IPS DF 4.7 (cell line): Measurements from ENCODE around the gene C11orf24.
"Not testable (repeated sequence)": the region's sequence is repeated elsewhere in the genome, so short reads cannot be mapped to it uniquely, and the experiment has no call there.

Source experiments
- DNase-seq: peaks from one replicate; pipeline ENCODE4 v3.0.0-alpha.2; 2013; ENCODE audit warnings: low spot score; ENCODE audit errors: extremely low read depth

C11orf24 gene

DNA sequence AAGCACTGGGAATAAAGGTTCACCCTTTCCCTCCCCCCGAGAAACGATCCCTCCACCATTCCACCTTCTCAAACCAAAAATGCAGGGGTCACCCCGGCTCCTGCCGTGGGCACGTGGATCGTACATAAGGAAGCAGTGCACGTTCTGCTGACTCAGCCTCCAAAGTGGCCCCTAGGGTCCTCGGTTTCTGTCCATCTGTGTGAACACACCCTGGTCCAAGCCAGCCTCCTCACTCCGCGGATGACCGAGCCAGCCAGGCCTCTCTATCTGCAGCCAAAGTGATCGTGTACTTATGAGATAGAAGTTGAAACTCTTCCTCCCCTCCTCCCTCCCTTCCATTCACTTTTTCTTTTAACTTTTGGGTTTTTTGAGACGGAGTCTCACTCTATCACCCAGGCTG lies 16.2 kb downstream of the C11orf24 start:
- no peak for DNase-seq

DNA sequence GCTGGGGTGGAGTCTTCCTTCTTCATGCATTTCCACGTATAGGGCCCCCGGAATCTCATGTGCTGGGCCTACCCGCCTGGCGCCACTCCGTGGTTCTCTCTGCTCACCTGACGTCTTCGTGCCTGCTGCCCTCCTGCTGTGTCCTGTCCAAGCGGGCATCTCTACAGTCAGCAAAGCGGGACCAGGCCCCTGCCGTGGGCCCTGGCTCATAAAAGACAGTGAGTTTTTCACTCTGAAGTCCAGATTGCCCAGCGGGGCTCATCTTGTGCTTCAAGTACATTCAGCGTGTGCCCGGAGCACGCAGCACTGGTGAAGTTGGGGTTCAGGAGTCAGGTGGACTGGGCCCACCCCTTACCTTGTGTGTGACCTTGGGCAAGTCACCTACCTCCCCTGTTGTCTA lies 17.4 kb downstream of the C11orf24 start:
- no peak for DNase-seq

DNA sequence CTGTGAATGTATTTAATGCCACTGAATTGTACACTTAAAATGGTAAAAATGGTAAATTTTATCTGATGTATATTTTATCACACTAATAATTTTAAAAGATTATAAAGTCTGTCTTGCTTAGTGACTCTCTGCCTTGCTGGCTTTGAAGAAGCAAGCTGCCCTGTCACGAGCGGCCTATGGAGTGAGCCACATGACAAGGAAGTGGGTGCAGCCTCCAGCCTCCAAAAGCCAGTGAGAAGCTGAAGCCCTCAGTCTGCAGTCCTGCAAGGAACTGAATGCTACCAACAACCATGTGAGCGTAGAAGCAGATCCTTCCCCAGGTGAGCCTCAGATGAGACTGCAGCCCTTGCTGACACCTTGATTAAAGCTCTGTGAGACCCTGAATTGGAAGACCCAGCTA lies 20.0 kb downstream of the C11orf24 start:
- DNase-seq: no peak

DNA sequence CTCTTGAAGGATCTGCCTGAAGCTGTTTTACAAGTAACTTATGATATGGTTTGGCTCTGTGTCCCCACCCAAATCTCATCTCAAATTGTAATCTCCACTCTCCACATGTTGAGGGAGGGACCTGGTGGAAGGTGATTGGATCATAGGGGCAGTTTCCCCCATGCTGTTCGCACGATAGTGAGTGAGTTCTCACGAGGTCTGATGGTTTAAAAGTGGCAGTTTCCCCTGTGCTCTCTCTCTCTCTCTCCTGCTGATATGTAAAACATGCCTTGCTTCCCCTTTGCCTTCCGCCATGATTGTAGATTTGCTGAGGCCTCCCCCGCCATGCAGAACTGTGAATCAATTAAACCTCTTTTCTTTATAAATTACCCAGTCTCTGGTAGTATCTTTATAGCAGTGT lies 26.9 kb downstream of the C11orf24 start:
- DNase-seq: not testable (repeated sequence)

DNA sequence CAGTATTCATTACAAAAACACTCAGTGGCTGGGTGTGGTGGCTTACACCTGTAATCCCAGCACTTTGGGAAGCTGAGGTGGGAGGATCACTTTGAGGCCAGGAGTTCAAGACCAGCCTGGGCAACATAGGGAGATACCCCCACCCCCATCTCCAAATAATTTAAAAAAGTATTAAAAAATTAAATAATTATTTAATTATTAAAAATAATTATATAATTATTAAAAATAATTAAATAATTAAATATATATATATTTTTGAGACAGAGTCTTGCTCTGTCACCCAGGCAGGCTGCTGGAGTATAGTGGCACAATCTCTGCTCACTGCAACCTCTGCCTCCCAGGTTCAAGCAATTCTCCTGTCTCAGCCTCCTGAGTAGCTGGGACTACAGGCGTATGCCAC lies 27.9 kb downstream of the C11orf24 start:
- DNase-seq: not testable (repeated sequence)

DNA sequence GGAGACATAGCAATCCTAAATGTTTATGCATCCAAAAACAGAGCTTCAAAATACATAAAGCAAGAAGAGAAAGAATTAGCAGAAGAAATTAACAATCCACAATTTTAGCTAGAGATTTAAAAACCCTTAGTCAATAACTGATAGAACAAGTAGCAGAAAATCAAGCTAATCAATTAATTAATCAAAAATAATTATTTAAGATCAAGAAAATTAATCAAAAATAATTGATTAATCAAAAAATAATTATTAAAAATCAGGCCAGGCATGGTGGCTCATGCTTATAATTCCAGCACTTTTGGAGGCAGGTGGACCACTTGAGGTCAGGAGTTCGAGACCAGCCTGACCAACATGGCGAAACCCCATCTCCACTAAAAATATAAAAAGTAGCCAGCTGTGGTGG lies 29.2 kb downstream of the C11orf24 start:
- no peak for DNase-seq

DNA sequence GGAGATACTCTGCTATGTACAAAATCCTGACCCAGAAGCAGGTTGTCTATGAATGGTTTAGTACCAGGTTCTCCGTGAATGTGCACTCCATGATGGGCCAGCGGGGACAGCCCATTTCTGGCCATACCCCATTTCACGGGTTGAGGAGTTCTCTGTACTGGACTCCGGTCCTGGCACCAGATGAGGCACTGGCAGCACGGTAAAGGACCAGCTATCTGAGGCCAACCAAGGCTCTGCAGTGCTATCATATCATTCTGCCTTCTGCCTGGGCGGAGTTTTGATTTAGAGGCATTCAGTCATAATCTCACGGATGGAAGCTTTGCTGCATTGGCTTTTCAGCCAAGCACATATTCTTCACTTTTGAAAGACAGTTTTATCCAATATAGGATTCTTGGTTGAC lies 40.2 kb downstream of the C11orf24 start:
- no peak for DNase-seq

DNA sequence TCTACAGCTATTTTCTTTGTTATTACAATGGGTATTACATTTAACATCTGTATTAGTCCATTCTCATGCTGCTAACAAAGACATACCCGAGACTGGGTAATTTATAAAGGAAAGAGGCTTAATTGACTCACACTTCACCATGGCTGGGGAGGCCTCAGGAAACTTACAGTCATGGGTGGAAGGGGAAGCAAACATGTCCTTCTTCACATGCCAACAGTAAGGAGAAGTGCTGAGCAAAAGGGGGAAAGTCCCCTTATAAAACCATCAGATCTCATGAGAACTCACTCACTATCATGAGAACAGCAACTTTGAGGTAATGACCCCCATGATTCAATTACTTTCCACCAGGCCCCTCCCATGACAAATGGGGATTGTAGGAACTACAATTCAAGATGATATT lies 42.2 kb downstream of the C11orf24 start:
- no peak for DNase-seq

DNA sequence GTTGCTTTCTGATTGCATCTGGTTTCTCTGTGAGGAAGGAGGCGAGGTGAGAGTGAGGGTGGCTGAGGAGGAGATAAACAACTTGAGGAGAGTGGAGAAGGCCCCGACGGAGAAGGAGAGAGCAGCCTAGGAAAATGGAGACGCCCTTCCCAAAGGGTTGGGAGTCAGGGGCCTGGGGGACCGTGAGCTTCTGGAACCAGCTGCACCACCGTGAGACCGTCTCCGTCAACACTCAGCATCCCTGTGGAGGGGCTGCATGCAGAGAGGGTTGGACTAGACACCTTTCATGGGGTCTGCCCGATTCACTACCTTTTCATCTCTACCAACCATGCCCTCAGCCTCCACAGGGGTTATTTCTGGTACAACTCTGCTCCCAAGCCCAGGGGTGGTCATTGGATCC lies 45.4 kb downstream of the C11orf24 start:
- DNase-seq: no peak

DNA sequence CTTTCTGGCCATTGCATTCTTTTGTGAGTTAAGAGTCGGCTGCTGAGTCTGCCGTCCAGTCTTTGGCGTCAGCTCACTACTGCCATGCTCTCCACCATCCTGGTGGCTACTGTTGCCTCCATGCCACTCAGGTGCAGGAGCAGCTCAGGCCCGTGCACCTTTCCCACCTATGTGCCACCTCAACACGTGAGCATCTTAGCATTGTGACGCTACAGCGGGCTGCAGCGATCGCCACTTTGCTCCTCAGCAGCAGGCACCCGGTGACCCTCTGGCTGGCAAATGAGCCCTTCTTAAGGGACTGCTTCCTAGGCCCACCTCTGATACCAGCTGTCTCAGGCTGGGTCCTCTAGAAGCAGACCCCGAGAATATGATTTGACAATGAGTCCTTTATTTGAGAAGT lies 47.2 kb downstream of the C11orf24 start:
- DNase-seq: no peak

DNA sequence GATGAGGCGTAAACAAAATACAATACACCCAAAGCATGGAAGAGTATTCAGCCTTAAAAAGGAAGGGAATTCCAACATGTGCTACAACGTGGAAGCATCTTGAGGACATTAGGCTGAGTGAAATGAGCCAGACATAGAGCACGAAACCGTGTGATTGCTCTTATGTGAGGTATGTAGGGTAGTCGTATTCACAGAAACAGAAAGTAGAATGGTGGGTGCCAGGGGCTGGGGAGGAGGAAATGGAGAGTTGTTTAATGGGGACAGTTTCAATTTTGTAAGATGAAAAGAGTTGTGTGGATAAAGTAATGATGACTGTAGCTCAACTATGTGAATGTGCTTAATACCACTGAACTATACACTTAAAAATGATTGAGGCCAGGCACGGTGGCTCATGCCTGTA lies 48.5 kb downstream of the C11orf24 start:
- DNase-seq: no peak

DNA sequence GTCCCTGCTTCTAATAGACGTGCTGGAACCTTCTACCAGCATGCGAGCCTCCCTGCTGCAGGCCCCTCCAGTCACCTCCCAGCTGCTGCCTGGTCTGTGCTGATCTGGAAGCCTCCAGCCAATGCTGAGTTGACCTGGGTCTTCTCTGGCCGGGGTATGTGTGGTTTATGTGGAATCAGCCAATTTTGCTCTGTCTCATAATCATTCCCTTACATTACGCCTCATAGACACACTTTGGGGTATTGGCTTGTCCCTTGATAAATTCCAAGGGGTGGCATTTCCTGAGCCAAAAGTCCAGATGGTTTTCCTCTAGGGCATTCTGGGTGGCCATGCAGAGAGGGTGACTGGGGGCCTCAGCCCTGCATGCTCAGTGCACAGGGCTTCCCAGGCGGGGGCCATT lies 50.4 kb downstream of the C11orf24 start:
- DNase-seq: no peak

DNA sequence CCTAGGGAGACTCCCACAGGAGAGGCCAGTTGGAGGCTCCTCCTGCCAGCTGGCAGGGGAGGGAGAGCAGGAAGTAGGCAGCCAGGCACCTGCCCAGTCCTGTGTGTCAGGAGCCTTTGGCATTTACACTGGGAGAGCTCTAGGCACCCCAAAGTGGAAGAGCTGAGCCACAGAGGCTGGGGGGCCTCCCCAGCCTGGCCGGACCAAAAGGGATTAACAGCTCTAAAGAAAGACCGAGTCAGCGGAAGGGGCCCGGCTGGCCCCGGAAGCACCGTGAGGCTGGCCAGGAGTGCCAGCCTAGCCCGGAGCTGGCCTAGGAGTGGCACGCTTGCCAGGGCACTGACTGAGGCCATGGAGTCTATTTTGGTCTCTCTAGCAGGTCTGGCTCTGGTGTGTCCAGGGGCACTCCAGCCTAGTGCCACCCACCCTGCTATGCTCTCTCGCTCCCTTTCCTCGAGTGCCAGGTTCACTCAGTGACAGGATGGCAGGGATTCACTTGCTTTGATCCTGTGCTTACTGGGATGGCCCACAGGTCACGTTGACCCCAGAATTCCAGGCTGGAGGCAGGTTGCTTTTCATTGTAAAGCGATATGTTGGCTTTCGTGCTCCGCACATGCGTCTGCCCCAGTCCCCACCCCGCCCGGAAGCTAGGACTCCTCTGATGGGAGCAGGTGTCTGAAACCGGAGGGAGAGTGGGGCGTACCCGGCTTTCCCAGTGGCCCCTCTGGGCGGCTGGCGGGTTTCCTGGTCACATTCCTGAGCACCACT lies 55.4 kb downstream of the C11orf24 start:
- no peak for DNase-seq

DNA sequence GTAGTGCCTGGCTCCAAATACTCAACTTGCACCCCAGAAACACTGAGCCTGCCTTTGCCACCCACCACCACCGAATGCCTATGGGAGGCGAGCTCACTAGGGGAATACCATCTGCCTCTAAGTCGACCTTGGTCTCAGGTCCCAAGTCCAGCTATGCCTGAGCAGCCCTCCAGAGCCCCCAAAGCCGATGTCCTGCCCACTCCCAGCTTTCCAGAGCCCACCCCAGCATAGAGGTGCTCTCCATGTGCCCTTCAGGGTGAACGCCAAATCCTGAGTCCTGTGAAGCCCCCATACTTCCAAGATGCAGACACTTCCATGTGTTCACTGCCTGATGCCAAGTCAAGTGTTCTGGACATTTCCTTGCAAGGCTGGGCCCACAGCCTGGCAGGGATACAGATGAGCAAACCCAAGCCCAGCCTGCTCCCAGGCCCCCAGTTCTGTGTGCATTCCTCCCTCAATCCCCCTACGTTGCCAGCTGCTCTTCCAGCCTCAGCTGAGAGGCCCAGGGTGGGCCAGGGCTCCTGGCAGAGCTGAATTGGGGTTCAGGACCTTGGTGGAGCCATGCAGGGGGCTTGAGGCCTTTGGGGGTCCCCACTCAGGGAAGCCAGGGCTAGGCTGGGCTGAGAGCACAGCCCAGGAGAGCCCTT lies 56.1 kb downstream of the C11orf24 start:
- no peak for DNase-seq

DNA sequence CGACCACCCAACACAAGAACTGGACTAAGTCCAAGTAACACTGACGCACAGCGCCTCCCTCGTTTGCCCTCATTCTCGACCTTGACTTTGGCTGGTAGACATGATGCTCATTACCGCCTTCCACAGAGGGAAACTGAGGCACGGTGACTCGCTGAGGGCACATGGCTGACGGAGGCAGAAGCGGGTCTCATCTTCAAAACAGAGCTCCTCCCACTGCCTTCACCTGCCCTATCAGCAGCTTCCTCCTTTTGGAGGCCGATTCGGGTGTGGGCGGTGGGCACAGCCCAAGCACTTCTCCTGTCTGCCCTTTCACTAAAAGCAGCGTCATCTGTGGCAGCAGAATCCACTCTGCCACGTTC lies 56.7 kb downstream of the C11orf24 start:
- no peak for DNase-seq

DNA sequence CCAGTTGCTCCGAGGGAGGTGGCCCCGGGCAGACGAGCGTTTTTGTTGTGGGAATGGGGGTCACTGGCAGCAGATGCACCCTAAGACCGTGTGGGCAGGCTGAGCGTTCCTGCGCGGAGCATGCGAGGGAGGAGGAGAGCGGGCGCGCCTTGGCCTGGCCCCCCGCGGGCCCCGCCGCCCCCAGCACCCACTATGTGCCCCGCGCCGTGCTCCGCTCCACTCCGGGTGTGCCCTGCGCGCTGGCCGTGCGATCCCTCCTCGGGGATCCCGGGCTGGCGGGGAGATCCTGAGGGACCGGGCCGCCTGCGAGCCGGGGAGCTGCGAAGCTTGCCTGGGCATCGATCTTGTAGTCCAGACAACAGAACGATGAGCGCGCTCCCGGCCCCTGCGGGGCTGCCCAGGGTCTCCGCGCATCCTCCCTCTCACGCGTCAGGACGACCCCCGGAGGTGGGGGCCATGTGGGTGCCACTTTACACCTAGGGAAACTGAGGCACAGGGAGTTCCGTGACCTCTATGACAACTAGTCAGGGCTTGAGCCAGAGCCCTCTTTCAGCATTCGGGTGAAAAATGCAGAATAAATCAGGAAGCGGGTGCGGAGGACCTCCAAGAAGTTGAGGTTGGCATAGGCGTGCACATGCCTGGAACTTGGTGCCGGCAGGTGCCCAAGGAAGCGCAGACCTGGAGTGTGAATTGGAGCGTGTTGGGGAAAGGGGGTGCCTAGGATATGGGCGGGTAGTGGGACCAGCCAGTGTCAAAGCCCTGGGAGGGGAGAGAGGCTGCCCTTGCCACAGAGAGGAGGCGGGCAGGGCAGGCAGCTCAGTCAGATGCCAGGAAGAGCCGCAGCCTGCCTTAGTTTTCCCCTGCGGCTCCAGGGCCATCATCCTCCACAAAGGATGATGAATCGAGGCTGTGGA lies 57.3 kb downstream of the C11orf24 start:
- no peak for DNase-seq

DNA sequence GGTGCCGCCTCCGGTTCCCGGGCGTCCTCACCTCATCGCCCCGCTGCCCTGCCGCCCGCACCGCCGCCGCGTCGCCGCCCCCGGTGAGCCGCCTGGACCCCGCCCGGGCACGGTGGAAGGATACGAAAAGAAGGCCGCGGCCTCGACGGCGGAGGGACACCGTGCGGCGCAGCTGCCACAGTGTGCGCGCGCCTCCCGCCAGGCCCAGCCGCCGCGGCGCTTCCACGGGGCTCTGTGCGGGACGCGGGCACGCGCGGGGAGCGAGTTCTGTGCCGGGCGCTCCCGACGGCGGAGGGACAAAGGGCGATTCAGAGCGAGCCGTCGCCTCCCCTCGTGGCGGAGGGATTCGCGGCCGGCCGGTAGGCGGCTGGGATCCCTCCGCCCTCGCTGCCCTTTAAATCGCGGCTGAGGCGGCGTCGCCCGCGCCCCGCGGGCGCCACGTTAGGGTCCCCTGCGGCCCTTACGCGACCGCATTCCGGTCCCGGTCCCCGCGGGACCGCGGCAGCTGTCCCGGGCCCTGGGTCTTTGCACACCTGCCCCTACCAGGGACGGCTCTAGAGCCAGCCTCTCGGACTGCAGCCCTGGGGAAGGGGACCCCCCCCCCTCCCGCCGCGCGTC lies 58.1 kb downstream of the C11orf24 start:
- no peak for DNase-seq

DNA sequence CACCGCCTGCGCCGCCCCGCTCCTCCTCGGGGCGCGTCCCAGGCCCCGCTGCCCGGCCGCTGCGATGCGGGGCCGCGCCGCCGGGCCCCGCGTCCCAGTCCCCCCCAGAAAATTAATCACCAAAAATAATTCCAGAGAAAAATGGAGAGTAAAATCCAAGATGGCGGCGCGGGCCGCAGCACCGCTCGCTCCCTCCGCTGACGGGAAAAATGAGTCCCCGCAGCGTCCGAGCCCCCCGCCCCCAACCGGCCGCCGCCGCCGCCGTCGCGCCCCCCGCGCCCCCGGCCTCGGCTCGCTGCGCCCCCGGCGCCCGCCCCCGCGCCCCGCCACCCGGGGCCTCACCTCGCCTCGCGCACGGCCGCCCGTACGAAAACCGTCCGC lies 58.6 kb downstream of the C11orf24 start, which contains the start of gene KMT5B:
TSS of gene KMT5B (minus strand) at position 162 of the 381 bp plus-strand sequence. CDS start 23,220 bp downstream, outside the sequence.
- no peak for DNase-seq

DNA sequence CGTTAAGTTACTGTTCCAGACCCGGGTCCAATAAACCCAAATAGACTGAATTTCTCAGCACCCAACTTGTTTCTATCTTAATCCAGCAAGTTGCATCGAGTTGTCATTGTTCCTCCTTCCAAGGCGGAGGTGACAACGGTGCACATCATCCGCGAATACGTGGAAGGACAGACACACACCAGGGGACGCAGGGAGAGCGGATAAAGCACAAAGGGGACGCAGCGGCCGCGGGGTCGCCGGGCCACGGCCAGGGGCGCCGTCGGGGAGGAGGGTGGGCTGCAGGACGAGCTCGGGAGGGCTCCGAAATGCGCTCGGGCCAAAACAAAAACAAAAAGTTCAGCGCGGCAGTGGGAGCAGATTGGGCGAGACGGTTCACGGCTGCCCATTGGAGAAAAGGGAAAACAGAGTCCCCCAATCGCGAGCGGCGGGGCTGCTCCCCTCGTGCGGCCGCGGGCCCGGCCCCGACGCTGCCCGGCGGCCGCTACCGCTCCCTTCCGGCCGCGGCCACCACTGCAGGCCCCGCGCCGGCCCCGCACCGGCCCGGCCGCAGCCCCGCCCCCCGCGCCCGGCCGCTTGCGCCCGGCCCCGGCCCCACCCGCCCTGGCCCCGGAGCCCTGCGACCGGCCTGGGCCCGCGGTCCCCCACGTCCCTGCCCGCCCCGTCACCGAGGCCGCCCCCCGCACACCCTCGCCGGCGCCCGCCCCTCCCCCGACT lies 59.2 kb downstream of the C11orf24 start:
- no peak for DNase-seq

DNA sequence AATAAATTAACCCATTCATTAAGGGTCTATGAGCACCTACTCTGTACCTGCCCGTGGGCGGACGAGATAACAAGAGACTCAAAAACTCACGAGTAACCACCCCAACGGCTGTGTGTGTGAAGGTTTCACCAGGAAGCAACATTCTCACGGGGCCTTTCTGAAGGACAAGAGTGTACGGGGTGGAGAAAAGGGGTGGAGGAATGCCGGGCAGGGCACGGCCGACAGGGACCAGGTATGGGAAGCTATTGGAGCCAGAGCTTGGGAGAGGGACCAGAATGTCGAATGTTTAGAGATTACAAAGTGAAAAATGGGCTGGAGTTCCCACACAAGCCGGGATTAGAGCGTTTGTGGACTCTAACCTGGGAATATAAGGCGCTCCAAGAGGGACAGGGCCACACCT lies 60.2 kb downstream of the C11orf24 start:
- DNase-seq: no peak
